Measurements from ENCODE around the gene KIF26A.

- TF ChIP-seq POLR2A (IDR thresholded peaks at IDR 0.05; ENCODE audit: low read depth) (no peak), CTCF (IDR thresholded peaks at IDR 0.05) (no peak), EP300 (IDR thresholded peaks at IDR 0.05) (no peak)
Measured at GRCh38 chr14:104151566-104152245, 13.3 kb downstream of the KIF26A start.

All from esophagus muscularis mucosa (tissue), 4 donors.